BLaER1 treated with 17β-estradiol and CSF1 and Interleukin-3, amounts not matched to agents 10 nM and 100 nM (cell line): ENCODE data around the gene AGGF1.
"Not testable (repeated sequence)": the region's sequence is repeated elsewhere in the genome, so short reads cannot be mapped to it uniquely, and the experiment has no call there.

Experiments
- H3K27ac ChIP-seq, 11 experiments: shearing (Covaris generic); formaldehyde crosslinking; 2 replicates each; pipeline ENCODE4 v1.8.1; 2022
- H3K27me3 ChIP-seq, 11 experiments: shearing (Covaris generic); formaldehyde crosslinking; 2 replicates each; pipeline ENCODE4 v1.8.1; 2022
- H3K36me3 ChIP-seq, 11 experiments: shearing (Covaris generic); formaldehyde crosslinking; 2 replicates each; pipeline ENCODE4 v1.8.1; 2022
- H3K4me1 ChIP-seq, 10 experiments: shearing (Covaris generic); formaldehyde crosslinking; 2 replicates each; pipeline ENCODE4 v1.8.1; 2022
- H3K4me2 ChIP-seq, 11 experiments: shearing (Covaris generic); formaldehyde crosslinking; 2 replicates each; pipeline ENCODE4 v1.8.1; 2022
- H3K4me3 ChIP-seq, 10 experiments: shearing (Covaris generic); formaldehyde crosslinking; 2 replicates each; pipeline ENCODE4 v1.8.1; 2022
- H3K9ac ChIP-seq, 11 experiments: shearing (Covaris generic); formaldehyde crosslinking; 2 replicates each; pipeline ENCODE4 v1.8.1; 2022
- H3K9me3 ChIP-seq, 11 experiments: shearing (Covaris generic); formaldehyde crosslinking; replicated peaks in 1 of 11; 2 replicates each; pipeline ENCODE4 v1.8.1; 2022
- H4K20me1 ChIP-seq, 11 experiments: shearing (Covaris generic); formaldehyde crosslinking; 2 replicates each; pipeline ENCODE4 v1.8.1; 2022
- Cebpa-rat ChIP-seq, 11 experiments: shearing (Covaris generic); IDR thresholded peaks; 2 replicates each; pipeline ENCODE4 v1.8.1; 2022

Gene AGGF1

GRCh38 chr5:77074745-77075144 lies 44.5 kb downstream of the AGGF1 start:
- peaks cover 18 to 54% (median 36%) of the 10 kb centered on the region in 11 experiments for H3K36me3 ChIP-seq
- no peak overlapping the region for H3K4me3 ChIP-seq
- peaks cover 0 to 7% (median 0%) of the 10 kb centered on the region in 10 experiments; a peak in 4 of 20 replicates for H3K4me1 ChIP-seq
- H3K9me3 ChIP-seq, result peaks cover 0 to 9% (median 0%) of the 10 kb centered on the region in 11 experiments; a peak in 6 of 22 replicates
- no peak overlapping the region for H3K27ac ChIP-seq
- H3K9ac ChIP-seq, result no peak overlapping the region
- TF ChIP-seq Cebpa-rat (IDR thresholded peaks at IDR 0.05), result no peak
- H4K20me1 ChIP-seq, result peaks cover 0 to 34% (median 15%) of the 10 kb centered on the region in 11 experiments; a peak in 11 of 22 replicates
- peaks cover 0 to 23% (median 16%) of the 10 kb centered on the region in 11 experiments; a peak in 17 of 22 replicates for H3K27me3 ChIP-seq
- H3K4me2 ChIP-seq, result no peak overlapping the region

GRCh38 chr5:77076961-77077828 lies 47.0 kb downstream of the AGGF1 start:
- H3K4me1 ChIP-seq, result peaks cover 0 to 7% (median 0%) of the 10 kb centered on the region in 10 experiments; a peak in 4 of 20 replicates
- peak overlapping the region; percentile 45 to 72 (median 65); a peak in 21 of 22 replicates for H3K9ac ChIP-seq
- peaks cover 0 to 40% (median 20%) of the 10 kb centered on the region in 11 experiments; a peak in 11 of 22 replicates for H4K20me1 ChIP-seq
- peak overlapping the region; percentile 56 to 73 (median 62) for H3K4me3 ChIP-seq
- H3K36me3 ChIP-seq, result peaks cover 13 to 53% (median 32%) of the 10 kb centered on the region in 11 experiments; a peak in 21 of 22 replicates
- peak overlapping the region; percentile 65 to 83 (median 76) for H3K4me2 ChIP-seq
- H3K9me3 ChIP-seq, result peaks cover 0 to 9% (median 0%) of the 10 kb centered on the region in 11 experiments; a peak in 6 of 22 replicates
- H3K27me3 ChIP-seq, result peaks cover 0 to 23% (median 16%) of the 10 kb centered on the region in 11 experiments; a peak in 17 of 22 replicates
- TF ChIP-seq Cebpa-rat (IDR thresholded peaks at IDR 0.05), result no peak
- peak overlapping the region in 4 of 11 experiments; percentile 19 to 39 (median 30); a peak in 4 of 22 replicates for H3K27ac ChIP-seq

GRCh38 chr5:77077829-77078176 lies 47.6 kb downstream of the AGGF1 start:
- peak overlapping the region in 1 of 11 experiments; percentile 29; a peak in 1 of 22 replicates for H3K27ac ChIP-seq
- no peak for TF ChIP-seq Cebpa-rat (IDR thresholded peaks at IDR 0.05)
- H3K4me2 ChIP-seq, result peak overlapping the region; percentile 65 to 83 (median 76); a peak in 21 of 22 replicates
- peaks cover 0 to 23% (median 16%) of the 10 kb centered on the region in 11 experiments; a peak in 17 of 22 replicates for H3K27me3 ChIP-seq
- H3K9me3 ChIP-seq, result peaks cover 0 to 9% (median 0%) of the 10 kb centered on the region in 11 experiments; a peak in 6 of 22 replicates
- H3K9ac ChIP-seq, result peak overlapping the region in 7 of 11 experiments; percentile 46 to 70 (median 67); a peak in 12 of 22 replicates
- peaks cover 0 to 40% (median 20%) of the 10 kb centered on the region in 11 experiments; a peak in 11 of 22 replicates for H4K20me1 ChIP-seq
- H3K4me3 ChIP-seq, result peak overlapping the region; percentile 56 to 73 (median 62)
- peaks cover 0 to 7% (median 0%) of the 10 kb centered on the region in 10 experiments; a peak in 4 of 20 replicates for H3K4me1 ChIP-seq
- peaks cover 16 to 50% (median 32%) of the 10 kb centered on the region in 11 experiments; a peak in 21 of 22 replicates for H3K36me3 ChIP-seq

GRCh38 chr5:77080479-77080878 lies 50.3 kb downstream of the AGGF1 start:
- not testable (repeated sequence) for H3K4me3 ChIP-seq, H3K4me2 ChIP-seq, H3K27ac ChIP-seq, H3K9ac ChIP-seq
- Histone ChIP-seq H3K9me3 (peaks cover 0 to 21% (median 6%) of the 10 kb centered on the region in 11 experiments; a peak in 9 of 22 replicates), H3K36me3 (peaks cover 14 to 56% (median 38%) of the 10 kb centered on the region in 11 experiments; a peak in 19 of 22 replicates), H3K4me1 (peaks cover under 1 to 16% (median 5%) of the 10 kb centered on the region in 10 experiments; a peak in 13 of 20 replicates), H4K20me1 (peaks cover 0 to 40% (median 19%) of the 10 kb centered on the region in 11 experiments; a peak in 10 of 22 replicates), H3K27me3 (peaks cover 0 to 23% (median 16%) of the 10 kb centered on the region in 11 experiments; a peak in 17 of 22 replicates)

- H4K20me1 ChIP-seq, result peaks cover 0 to 40% (median 19%) of the 10 kb centered on the region in 11 experiments; a peak in 10 of 22 replicates
- TF ChIP-seq Cebpa-rat (IDR thresholded peaks at IDR 0.05), result no peak
Measured at GRCh38 chr5:77080905-77081304, 50.7 kb downstream of the AGGF1 start.

GRCh38 chr5:77082280-77082679 lies 52.1 kb downstream of the AGGF1 start:
- Histone ChIP-seq H3K27me3 (peaks cover 0 to 14% (median 10%) of the 10 kb centered on the region in 11 experiments; a peak in 16 of 22 replicates), H3K4me2 (no peak overlapping the region), H3K27ac (no peak overlapping the region), H3K4me1 (peaks cover 5 to 23% (median 12%) of the 10 kb centered on the region in 10 experiments), H3K9me3 (peaks cover 0 to 17% (median 4%) of the 10 kb centered on the region in 11 experiments; a peak in 9 of 22 replicates), H3K36me3 (peaks cover 8 to 43% (median 26%) of the 10 kb centered on the region in 11 experiments; a peak in 19 of 22 replicates), H3K9ac (no peak overlapping the region), H3K4me3 (no peak overlapping the region), H4K20me1 (peaks cover 0 to 27% (median 8%) of the 10 kb centered on the region in 11 experiments; a peak in 8 of 22 replicates)
- TF ChIP-seq Cebpa-rat (IDR thresholded peaks at IDR 0.05), result no peak

More at GRCh38 chr5:77080905-77081304, 50.7 kb downstream of the AGGF1 start:
- peaks cover 0 to 23% (median 16%) of the 10 kb centered on the region in 11 experiments; a peak in 17 of 22 replicates for H3K27me3 ChIP-seq
- H3K4me1 ChIP-seq, result peaks cover 5 to 20% (median 8%) of the 10 kb centered on the region in 10 experiments; a peak in 19 of 20 replicates
- peaks cover 0 to 21% (median 6%) of the 10 kb centered on the region in 11 experiments; a peak in 9 of 22 replicates for H3K9me3 ChIP-seq
- H3K27ac ChIP-seq, result no peak overlapping the region
- no peak overlapping the region for H3K4me3 ChIP-seq
- H3K4me2 ChIP-seq, result no peak overlapping the region
- no peak overlapping the region for H3K9ac ChIP-seq
- peaks cover 14 to 56% (median 38%) of the 10 kb centered on the region in 11 experiments; a peak in 19 of 22 replicates for H3K36me3 ChIP-seq

GRCh38 chr5:77083088-77083487 lies 52.9 kb downstream of the AGGF1 start:
- Histone ChIP-seq H3K27ac (no peak overlapping the region), H4K20me1 (peaks cover 0 to 20% (median 7%) of the 10 kb centered on the region in 11 experiments; a peak in 6 of 22 replicates), H3K9ac (no peak overlapping the region), H3K4me3 (no peak overlapping the region), H3K9me3 (peaks cover 0 to 12% (median 0%) of the 10 kb centered on the region in 11 experiments; a peak in 7 of 22 replicates), H3K27me3 (peaks cover 0 to 6% (median 2%) of the 10 kb centered on the region in 11 experiments; a peak in 6 of 22 replicates), H3K4me2 (no peak overlapping the region), H3K4me1 (peaks cover 13 to 30% (median 19%) of the 10 kb centered on the region in 10 experiments), H3K36me3 (peaks cover 3 to 36% (median 21%) of the 10 kb centered on the region in 11 experiments; a peak in 17 of 22 replicates)
- TF ChIP-seq Cebpa-rat (IDR thresholded peaks at IDR 0.05), result no peak

GRCh38 chr5:77086368-77086688 lies 56.1 kb downstream of the AGGF1 start:
- Histone ChIP-seq H3K36me3 (peaks cover 3 to 29% (median 17%) of the 10 kb centered on the region in 11 experiments; a peak in 17 of 22 replicates), H3K27me3 (no peaks in the 10 kb centered on the region), H3K9me3 (peaks cover 0 to 24% (median 4%) of the 10 kb centered on the region in 11 experiments; a peak in 9 of 22 replicates), H3K4me2 (peak overlapping the region; percentile 77 to 96 (median 86)), H3K27ac (peak overlapping the region; percentile 81 to 98 (median 95)), H3K4me1 (peaks cover 14 to 32% (median 21%) of the 10 kb centered on the region in 10 experiments), H3K4me3 (peak overlapping the region; percentile 70 to 91 (median 83)), H3K9ac (peak overlapping the region; percentile 90 to 99 (median 95)), H4K20me1 (no peaks in the 10 kb centered on the region)
- TF ChIP-seq Cebpa-rat (IDR thresholded peaks at IDR 0.05), result no peak
